ENCODE measurements around the gene POLR3A.

Gene POLR3A

DNA sequence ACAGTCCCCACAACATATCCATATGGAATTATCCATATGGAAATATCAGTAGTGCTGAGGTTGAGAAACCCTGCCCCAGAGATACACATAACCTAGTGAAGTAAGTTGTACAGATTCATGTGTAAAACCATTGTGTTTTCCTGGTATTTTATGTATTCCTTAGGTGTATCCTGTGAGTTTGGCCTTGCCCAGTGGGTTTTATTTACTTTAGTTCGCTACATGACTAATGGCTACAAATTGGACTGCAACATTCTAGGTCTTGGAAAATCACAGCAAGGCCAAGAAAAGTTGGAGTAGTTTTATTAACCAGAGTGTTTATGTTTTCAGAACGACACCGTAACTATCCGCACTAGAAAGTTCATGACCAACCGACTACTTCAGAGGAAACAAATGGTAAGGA, 5.7 kb upstream of the POLR3A start:
- H3K27me3 ChIP-seq (ENCODE audit: low read depth, low read length), result no peaks in the 10 kb centered on the region
- H4K20me1 ChIP-seq (ENCODE audit: insufficient read depth, low read length), result peaks cover 53% of the 10 kb centered on the region
- H3K9ac ChIP-seq (ENCODE audit: low read length), result peak overlapping the region; percentile 97
- H3K36me3 ChIP-seq (replicated peaks; ENCODE audit: low read depth, low read length), result peaks cover 54% of the 10 kb centered on the region
- no peak overlapping the region; the same call in 1 of the 2 replicates for H3K27ac ChIP-seq (ENCODE audit: low read length)
- H3K9me3 ChIP-seq (ENCODE audit: insufficient read depth, low read length), result no peaks in the 10 kb centered on the region
- peaks cover 24% of the 10 kb centered on the region for H3K4me1 ChIP-seq (ENCODE audit: low read length)
- H3K4me3 ChIP-seq (ENCODE audit: low read length), result peak overlapping the region; percentile 99
- H2AFZ ChIP-seq (ENCODE audit: low read depth, low read length), result no peak overlapping the region
- TF ChIP-seq EZH2phosphoT487 (IDR thresholded peaks at IDR 0.05; ENCODE audit: low read depth), result no peak
- TF ChIP-seq, protein P1, sequence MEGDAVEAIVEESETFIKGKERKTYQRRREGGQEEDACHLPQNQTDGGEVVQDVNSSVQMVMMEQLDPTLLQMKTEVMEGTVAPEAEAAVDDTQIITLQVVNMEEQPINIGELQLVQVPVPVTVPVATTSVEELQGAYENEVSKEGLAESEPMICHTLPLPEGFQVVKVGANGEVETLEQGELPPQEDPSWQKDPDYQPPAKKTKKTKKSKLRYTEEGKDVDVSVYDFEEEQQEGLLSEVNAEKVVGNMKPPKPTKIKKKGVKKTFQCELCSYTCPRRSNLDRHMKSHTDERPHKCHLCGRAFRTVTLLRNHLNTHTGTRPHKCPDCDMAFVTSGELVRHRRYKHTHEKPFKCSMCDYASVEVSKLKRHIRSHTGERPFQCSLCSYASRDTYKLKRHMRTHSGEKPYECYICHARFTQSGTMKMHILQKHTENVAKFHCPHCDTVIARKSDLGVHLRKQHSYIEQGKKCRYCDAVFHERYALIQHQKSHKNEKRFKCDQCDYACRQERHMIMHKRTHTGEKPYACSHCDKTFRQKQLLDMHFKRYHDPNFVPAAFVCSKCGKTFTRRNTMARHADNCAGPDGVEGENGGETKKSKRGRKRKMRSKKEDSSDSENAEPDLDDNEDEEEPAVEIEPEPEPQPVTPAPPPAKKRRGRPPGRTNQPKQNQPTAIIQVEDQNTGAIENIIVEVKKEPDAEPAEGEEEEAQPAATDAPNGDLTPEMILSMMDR (IDR thresholded peaks at IDR 0.05; ENCODE audit: low read depth, low read length), result no peak
- H3K4me2 ChIP-seq (ENCODE audit: low read length), result peak overlapping the region; percentile 85
- H3K79me2 ChIP-seq (ENCODE audit: low read length), result peaks cover 64% of the 10 kb centered on the region

DNA sequence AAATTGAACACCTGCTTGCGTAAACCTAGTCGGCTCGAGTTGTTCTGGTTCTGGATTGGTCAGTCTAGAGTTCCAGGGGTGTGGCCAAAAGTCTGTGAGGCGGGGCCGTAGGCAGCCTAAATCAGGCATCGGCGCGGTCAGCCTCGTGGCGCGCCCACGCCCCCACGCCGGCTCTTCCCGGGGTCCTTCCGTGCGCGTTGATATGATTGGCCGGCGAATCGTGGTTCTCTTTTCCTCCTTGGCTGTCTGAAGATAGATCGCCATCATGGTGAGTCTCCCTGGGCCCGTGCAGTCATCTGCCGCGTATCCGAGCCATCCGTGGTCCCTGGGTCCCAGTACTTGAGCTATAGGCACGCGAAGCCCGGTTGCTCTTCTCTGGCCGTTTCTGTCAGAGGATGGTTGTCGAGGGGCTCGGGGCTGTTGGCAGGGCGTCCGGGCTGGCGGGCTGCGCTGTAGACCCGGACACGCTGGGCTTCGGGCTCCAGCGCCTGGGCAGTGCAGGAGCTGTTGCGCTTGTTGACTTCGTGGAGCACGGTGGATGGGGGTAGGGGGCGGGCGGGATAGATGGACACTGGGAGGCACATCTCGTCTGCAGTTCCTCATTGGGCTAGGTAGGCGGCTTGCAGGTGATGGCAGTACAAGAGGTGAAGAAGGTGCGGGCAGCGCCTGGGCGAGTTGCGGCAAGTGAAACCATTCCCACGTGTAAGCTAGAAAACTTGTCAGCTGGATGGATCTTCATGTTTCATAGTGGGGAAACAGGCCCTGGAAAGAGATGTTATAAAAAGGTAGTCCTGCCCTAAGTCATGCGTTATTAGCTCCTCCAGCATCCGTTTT, 4.5 kb upstream of the POLR3A start, which contains the start of gene RPS24:
Gene RPS24 (plus strand): TSS at position 227 of the 834 bp plus-strand sequence. CDS start 39 bp downstream, at position 266.
- Histone ChIP-seq H4K20me1 (ENCODE audit: insufficient read depth, low read length) (peaks cover 41% of the 10 kb centered on the region), H3K9ac (ENCODE audit: low read length) (peak within 1 kb of the TSS; percentile 97), H3K9me3 (ENCODE audit: insufficient read depth, low read length) (no peaks in the 10 kb centered on the region), H3K4me3 (ENCODE audit: low read length) (peak within 1 kb of the TSS; percentile 99), H3K79me2 (ENCODE audit: low read length) (peaks cover 58% of the 10 kb centered on the region), H3K4me1 (ENCODE audit: low read length) (peaks cover 26% of the 10 kb centered on the region), H3K27ac (ENCODE audit: low read length) (peak within 1 kb of the TSS; percentile 51), H3K27me3 (ENCODE audit: low read depth, low read length) (no peaks in the 10 kb centered on the region), H3K36me3 (replicated peaks; ENCODE audit: low read depth, low read length) (peaks cover 43% of the 10 kb centered on the region), H3K4me2 (ENCODE audit: low read length) (peak within 1 kb of the TSS; percentile 85), H2AFZ (ENCODE audit: low read depth, low read length) (peak within 1 kb of the TSS; percentile 56; the same call in 1 of the 2 replicates)
- TF ChIP-seq, protein P1 (IDR thresholded peaks at IDR 0.05; ENCODE audit: low read depth, low read length), result no peak
- no peak for TF ChIP-seq EZH2phosphoT487 (IDR thresholded peaks at IDR 0.05; ENCODE audit: low read depth)

DNA sequence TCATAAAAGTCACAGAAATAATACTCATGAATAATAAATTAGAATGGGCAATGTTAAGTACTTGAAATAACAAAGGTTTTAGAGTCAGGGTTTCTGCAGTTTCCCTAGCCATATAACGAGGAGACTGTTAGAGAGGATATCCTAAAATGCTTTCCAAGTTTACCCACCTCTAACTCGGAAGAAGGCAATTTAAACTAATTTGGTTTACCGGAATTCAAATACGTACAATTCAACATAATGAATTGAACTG, 4.0 kb upstream of the POLR3A start:
- no peaks in the 10 kb centered on the region for H3K9me3 ChIP-seq (ENCODE audit: insufficient read depth, low read length)
- H3K4me1 ChIP-seq (ENCODE audit: low read length), result peaks cover 29% of the 10 kb centered on the region
- peak overlapping the region; percentile 99 for H3K4me3 ChIP-seq (ENCODE audit: low read length)
- H2AFZ ChIP-seq (ENCODE audit: low read depth, low read length), result peak overlapping the region; percentile 56; the same call in 1 of the 2 replicates
- H3K79me2 ChIP-seq (ENCODE audit: low read length), result peaks cover 58% of the 10 kb centered on the region
- TF ChIP-seq, protein P1 (IDR thresholded peaks at IDR 0.05; ENCODE audit: low read depth, low read length), result no peak
- no peak for TF ChIP-seq EZH2phosphoT487 (IDR thresholded peaks at IDR 0.05; ENCODE audit: low read depth)
- peaks cover 39% of the 10 kb centered on the region for H3K36me3 ChIP-seq (replicated peaks; ENCODE audit: low read depth, low read length)
- peak overlapping the region; percentile 29; the same call in 1 of the 2 replicates for H3K27ac ChIP-seq (ENCODE audit: low read length)
- no peaks in the 10 kb centered on the region for H3K27me3 ChIP-seq (ENCODE audit: low read depth, low read length)
- H4K20me1 ChIP-seq (ENCODE audit: insufficient read depth, low read length), result peaks cover 36% of the 10 kb centered on the region
- H3K4me2 ChIP-seq (ENCODE audit: low read length), result peak overlapping the region; percentile 59
- H3K9ac ChIP-seq (ENCODE audit: low read length), result peak overlapping the region; percentile 50; the same call in 1 of the 2 replicates

DNA sequence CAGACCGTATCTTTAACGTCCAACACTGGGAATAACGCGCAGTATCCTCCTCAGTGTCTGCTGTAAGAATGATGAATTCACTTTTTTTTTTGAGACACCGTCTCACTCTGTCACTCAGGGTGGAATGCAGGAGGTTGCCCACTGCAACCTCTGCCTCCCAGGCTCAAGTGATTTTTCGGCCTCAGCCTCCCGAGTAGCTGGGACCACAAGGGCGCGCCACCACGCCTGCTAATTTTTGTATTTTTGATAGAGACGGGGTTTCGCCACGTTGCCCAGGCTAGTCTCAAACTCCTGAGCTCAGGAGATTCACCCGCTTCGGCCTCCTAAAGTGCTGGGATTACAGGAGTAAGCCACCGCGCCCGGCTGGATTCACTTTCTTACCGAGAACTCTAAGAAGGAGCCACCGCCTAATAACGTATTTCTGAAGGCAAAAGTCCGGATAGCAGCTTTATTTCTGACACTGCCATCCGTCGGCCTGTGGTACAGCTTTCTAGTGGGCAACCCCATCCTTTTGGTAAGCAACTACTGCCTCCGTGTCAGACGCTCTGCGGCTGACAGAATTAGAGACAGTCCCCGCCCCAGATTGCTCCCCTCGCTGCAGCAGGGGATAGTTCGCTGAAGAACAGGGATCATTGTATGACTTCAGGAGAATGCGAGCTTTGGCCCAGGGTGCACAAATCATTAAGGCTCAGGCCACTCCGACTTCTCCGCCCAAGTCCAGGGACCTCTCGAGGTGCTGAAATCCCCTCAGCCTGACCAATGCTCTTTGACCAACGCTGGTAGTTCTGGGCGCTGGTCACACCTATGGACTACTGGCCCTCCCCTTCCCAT, 662 bp downstream of the POLR3A start:
- Histone ChIP-seq H3K9me3 (ENCODE audit: insufficient read depth, low read length) (no peaks in the 10 kb centered on the region), H3K4me2 (ENCODE audit: low read length) (peak overlapping the region; percentile 90), H3K4me3 (ENCODE audit: low read length) (peak overlapping the region; percentile 100), H3K36me3 (replicated peaks; ENCODE audit: low read depth, low read length) (peaks cover 14% of the 10 kb centered on the region), H3K27ac (ENCODE audit: low read length) (peak overlapping the region; percentile 46), H3K9ac (ENCODE audit: low read length) (peak overlapping the region; percentile 95), H4K20me1 (ENCODE audit: insufficient read depth, low read length) (no peaks in the 10 kb centered on the region), H3K4me1 (ENCODE audit: low read length) (peaks cover 13% of the 10 kb centered on the region), H3K27me3 (ENCODE audit: low read depth, low read length) (no peaks in the 10 kb centered on the region), H3K79me2 (ENCODE audit: low read length) (peaks cover 28% of the 10 kb centered on the region), H2AFZ (ENCODE audit: low read depth, low read length) (0 out of 2 replicates have a peak overlapping the region, but pooled peaks have one; percentile 74)
- TF ChIP-seq, protein P1 (IDR thresholded peaks at IDR 0.05; ENCODE audit: low read depth, low read length), result no peak
- no peak for TF ChIP-seq EZH2phosphoT487 (IDR thresholded peaks at IDR 0.05; ENCODE audit: low read depth)

All from OCI-LY3 (cell line).